HG03439 (cell line): ENCODE measurements around the gene PPWD1.

Source experiments
- ATAC-seq: cut with Tn5 transposase; IDR thresholded peaks from one replicate; pipeline ENCODE4 v1.9.1; 2021; ENCODE audit warnings: mild to moderate bottlenecking, moderate library complexity; ENCODE audit not compliant: unreplicated experiment

The PPWD1 gene

GRCh38 chr5:65623482-65623881 lies 60.4 kb downstream of the PPWD1 start:
- ATAC-seq = no peak

- peak; percentile 94 for ATAC-seq
Measured at GRCh38 chr5:65624025-65624570, 61.0 kb downstream of the PPWD1 start, which contains the start of gene TRIM23. TRIM23 (minus strand) TSS chr5:65624333; CDS start chr5:65624274, 59 bp downstream.

GRCh38 chr5:65624571-65625555 lies 61.8 kb downstream of the PPWD1 start, which contains the start of the genes SHLD3 and TRAPPC13:
SHLD3 (plus strand) TSS chr5:65625027; CDS start chr5:65629588, 4,561 bp downstream.
TRAPPC13 (plus strand) TSS chr5:65625027; CDS start chr5:65625061, 34 bp downstream.
- ATAC-seq = peak; percentile 83

GRCh38 chr5:65625743-65626142 lies 62.6 kb downstream of the PPWD1 start:
- no peak for ATAC-seq

GRCh38 chr5:65630981-65631380 lies 67.9 kb downstream of the PPWD1 start:
- no peak for ATAC-seq
